Loucy (cell line): ENCODE data around the gene HMCN1.

Source experiments
- EZH2phosphoT487 ChIP-seq: fragments of 200-600 bp; IDR thresholded peaks from 2 replicates; pipeline ENCODE4 v1.6.1; 2018; ENCODE audit warnings: antibody characterized with exemption, mild to moderate bottlenecking, moderate library complexity, borderline replicate concordance
- TF ChIP-seq, protein P1 (sequence below): fragments of 200-600 bp; sonication (generic); conservative IDR thresholded peaks from 2 replicates; pipeline ENCODE4 v1.5.1; 2014; ENCODE audit warnings: mild to moderate bottlenecking, antibody characterized with exemption, low read length

GRCh38 chr1:185731446-185731845 is 2.7 kb upstream of the HMCN1 start:
- TF ChIP-seq, protein P1, sequence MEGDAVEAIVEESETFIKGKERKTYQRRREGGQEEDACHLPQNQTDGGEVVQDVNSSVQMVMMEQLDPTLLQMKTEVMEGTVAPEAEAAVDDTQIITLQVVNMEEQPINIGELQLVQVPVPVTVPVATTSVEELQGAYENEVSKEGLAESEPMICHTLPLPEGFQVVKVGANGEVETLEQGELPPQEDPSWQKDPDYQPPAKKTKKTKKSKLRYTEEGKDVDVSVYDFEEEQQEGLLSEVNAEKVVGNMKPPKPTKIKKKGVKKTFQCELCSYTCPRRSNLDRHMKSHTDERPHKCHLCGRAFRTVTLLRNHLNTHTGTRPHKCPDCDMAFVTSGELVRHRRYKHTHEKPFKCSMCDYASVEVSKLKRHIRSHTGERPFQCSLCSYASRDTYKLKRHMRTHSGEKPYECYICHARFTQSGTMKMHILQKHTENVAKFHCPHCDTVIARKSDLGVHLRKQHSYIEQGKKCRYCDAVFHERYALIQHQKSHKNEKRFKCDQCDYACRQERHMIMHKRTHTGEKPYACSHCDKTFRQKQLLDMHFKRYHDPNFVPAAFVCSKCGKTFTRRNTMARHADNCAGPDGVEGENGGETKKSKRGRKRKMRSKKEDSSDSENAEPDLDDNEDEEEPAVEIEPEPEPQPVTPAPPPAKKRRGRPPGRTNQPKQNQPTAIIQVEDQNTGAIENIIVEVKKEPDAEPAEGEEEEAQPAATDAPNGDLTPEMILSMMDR, result no peak
- no peak for TF ChIP-seq EZH2phosphoT487
